ENCODE data around the gene CLTCL1.

DNA sequence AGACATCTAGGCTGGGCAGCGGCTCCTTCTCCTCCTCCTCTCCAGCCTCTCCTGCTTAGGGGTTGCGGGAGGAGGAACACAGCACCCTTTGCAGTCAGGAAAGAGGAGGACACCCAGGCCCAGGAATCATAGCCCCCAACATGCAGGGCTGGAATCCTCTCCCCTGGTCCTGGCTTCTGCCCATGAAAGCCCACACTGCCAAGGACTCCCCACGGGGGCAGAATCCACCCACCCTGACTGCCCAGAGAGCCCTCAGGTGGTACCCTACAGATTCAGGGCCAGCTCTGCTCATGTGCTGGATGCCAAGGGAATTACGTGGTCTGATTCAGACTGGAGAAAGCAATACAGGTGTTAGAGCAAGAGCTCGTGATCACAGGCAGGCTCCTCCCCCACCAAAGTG, 151.5 kb downstream of the CLTCL1 start:
- TF ChIP-seq, protein P1, sequence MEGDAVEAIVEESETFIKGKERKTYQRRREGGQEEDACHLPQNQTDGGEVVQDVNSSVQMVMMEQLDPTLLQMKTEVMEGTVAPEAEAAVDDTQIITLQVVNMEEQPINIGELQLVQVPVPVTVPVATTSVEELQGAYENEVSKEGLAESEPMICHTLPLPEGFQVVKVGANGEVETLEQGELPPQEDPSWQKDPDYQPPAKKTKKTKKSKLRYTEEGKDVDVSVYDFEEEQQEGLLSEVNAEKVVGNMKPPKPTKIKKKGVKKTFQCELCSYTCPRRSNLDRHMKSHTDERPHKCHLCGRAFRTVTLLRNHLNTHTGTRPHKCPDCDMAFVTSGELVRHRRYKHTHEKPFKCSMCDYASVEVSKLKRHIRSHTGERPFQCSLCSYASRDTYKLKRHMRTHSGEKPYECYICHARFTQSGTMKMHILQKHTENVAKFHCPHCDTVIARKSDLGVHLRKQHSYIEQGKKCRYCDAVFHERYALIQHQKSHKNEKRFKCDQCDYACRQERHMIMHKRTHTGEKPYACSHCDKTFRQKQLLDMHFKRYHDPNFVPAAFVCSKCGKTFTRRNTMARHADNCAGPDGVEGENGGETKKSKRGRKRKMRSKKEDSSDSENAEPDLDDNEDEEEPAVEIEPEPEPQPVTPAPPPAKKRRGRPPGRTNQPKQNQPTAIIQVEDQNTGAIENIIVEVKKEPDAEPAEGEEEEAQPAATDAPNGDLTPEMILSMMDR (IDR thresholded peaks at IDR 0.05 in 4 of 5, conservative IDR thresholded peaks at IDR 0.05 in 1 of 5), result no peak
- no peak for TF ChIP-seq POLR2A (IDR thresholded peaks at IDR 0.05)

Measured in gastrocnemius medialis (tissue), 4 donors.